T follicular helper cell (primary cell): ENCODE results near the gene UBA3.

Source experiments
- DNase-seq: peaks from one replicate; pipeline ENCODE4 v3.0.0-alpha.2; 2020; ENCODE audit warnings: low read depth

UBA3 gene

GRCh38 chr3:69066121-69066520 lies 14.0 kb downstream of the UBA3 start:
- DNase-seq: no peak

- DNase-seq: no peak
Measured at GRCh38 chr3:69065318-69065964, 14.7 kb downstream of the UBA3 start.

GRCh38 chr3:69063636-69064035 lies 16.5 kb downstream of the UBA3 start:
- DNase-seq: no peak

- DNase-seq: no peak
Measured at GRCh38 chr3:69059688-69060087, 20.5 kb downstream of the UBA3 start.

- DNase-seq: no peak
Measured at GRCh38 chr3:69058947-69059224, 21.3 kb downstream of the UBA3 start.

- no peak for DNase-seq
Measured at GRCh38 chr3:69058180-69058946, 21.8 kb downstream of the UBA3 start.

GRCh38 chr3:69052472-69052898 lies 27.7 kb downstream of the UBA3 start:
- no peak for DNase-seq

- DNase-seq: peak; percentile 97
Measured at GRCh38 chr3:69051756-69052471, 28.3 kb downstream of the UBA3 start, which contains the start of gene TMF1. Gene TMF1 (minus strand): TSS chr3:69052333. CDS start chr3:69052086, 247 bp downstream.

- no peak for DNase-seq
Measured at GRCh38 chr3:69048990-69049389, 31.2 kb downstream of the UBA3 start.

GRCh38 chr3:69044608-69045007 lies 35.6 kb downstream of the UBA3 start:
- no peak for DNase-seq

- DNase-seq: no peak
Measured at GRCh38 chr3:69033470-69033869, 46.7 kb downstream of the UBA3 start.

- no peak for DNase-seq
Measured at GRCh38 chr3:69032737-69033136, 47.4 kb downstream of the UBA3 start.

- no peak for DNase-seq
Measured at GRCh38 chr3:69032142-69032541, 48.0 kb downstream of the UBA3 start.

- no peak for DNase-seq
Measured at GRCh38 chr3:69031635-69032034, 48.5 kb downstream of the UBA3 start.

GRCh38 chr3:69020857-69021256 lies 59.3 kb downstream of the UBA3 start:
- no peak for DNase-seq

GRCh38 chr3:69020424-69020823 lies 59.7 kb downstream of the UBA3 start:
- DNase-seq: no peak

- no peak for DNase-seq
Measured at GRCh38 chr3:69016901-69017300, 63.3 kb downstream of the UBA3 start.

- DNase-seq: no peak
Measured at GRCh38 chr3:69016102-69016501, 64.1 kb downstream of the UBA3 start.

GRCh38 chr3:69014022-69014580 lies 66.1 kb downstream of the UBA3 start:
- no peak for DNase-seq

- DNase-seq: peak; percentile 63
Measured at GRCh38 chr3:69013253-69014021, 66.7 kb downstream of the UBA3 start, which contains the start of gene EOGT. Gene EOGT (minus strand): TSS chr3:69013684. CDS start chr3:69009846, 3,838 bp downstream.

- peak; percentile 3 for DNase-seq
Measured at GRCh38 chr3:69012800-69013252, 67.3 kb downstream of the UBA3 start.
